ENCODE data around the gene SPECC1L.
"Not testable (repeated sequence)": the region's sequence is repeated elsewhere in the genome, so short reads cannot be mapped to it uniquely, and the experiment has no call there.

SPECC1L gene

GRCh38 chr22:24247564-24248344 lies 22.9 kb upstream of the SPECC1L start:
- in situ Hi-C loops (cut with HindIII; ENCODE audit: low sequenced_read_pairs), result no loop called here
- peak; percentile 95 for DNase-seq (ENCODE audit: low read depth, low spot score)
- H3K4me3 ChIP-seq (ENCODE audit: low read depth, low read length), result no peak overlapping the region
- TF ChIP-seq, protein P1, sequence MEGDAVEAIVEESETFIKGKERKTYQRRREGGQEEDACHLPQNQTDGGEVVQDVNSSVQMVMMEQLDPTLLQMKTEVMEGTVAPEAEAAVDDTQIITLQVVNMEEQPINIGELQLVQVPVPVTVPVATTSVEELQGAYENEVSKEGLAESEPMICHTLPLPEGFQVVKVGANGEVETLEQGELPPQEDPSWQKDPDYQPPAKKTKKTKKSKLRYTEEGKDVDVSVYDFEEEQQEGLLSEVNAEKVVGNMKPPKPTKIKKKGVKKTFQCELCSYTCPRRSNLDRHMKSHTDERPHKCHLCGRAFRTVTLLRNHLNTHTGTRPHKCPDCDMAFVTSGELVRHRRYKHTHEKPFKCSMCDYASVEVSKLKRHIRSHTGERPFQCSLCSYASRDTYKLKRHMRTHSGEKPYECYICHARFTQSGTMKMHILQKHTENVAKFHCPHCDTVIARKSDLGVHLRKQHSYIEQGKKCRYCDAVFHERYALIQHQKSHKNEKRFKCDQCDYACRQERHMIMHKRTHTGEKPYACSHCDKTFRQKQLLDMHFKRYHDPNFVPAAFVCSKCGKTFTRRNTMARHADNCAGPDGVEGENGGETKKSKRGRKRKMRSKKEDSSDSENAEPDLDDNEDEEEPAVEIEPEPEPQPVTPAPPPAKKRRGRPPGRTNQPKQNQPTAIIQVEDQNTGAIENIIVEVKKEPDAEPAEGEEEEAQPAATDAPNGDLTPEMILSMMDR (IDR thresholded peaks at IDR 0.05; ENCODE audit: low read depth, low read length), result peak; percentile 89

DNA sequence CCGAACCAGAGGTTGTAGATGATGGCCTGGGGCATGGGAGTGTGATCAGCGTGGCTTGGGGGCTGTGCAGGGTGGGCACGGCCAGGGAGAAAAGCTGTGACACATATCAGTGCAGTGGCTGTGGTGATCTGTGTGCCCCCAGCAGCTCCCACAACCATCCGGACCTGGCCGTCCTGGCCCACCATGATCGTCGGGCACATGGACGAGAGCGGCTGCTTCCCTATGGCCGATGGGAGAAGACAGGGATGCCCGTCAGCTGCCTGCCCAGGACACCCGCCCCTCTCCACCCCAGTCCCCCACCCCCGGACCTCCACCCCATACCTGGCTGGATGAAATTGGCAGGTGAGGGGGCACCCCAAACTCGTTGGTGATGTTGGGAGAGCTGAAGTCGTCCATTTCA lies 22.0 kb upstream of the SPECC1L start:
- in situ Hi-C loops (cut with HindIII; ENCODE audit: low sequenced_read_pairs); DNase-seq (ENCODE audit: low read depth, low spot score); H3K4me3 ChIP-seq (ENCODE audit: low read depth, low read length): not testable (repeated sequence)

GRCh38 chr22:24249413-24249812 lies 21.2 kb upstream of the SPECC1L start:
- in situ Hi-C loops (cut with HindIII; ENCODE audit: low sequenced_read_pairs), result not testable (repeated sequence)

DNA sequence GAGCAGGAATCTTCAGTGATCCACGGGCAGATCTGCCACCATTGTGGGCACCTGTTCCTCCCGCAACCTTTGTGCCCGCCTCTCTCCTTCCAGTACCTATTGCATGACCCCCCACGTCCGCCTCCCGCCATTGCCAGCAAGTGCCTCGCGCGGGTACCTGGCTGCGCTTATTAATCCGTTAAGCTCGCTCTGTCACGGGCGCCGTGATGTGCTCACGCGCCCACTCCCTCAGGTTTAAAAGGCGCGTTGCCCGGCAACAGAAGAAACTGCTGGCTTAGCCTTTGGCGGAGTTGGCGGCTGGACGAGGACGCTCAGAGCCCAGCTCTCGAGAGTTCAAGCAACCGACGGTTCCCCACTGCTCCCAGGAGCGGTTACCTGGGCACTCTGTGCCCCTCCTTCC lies 19.3 kb upstream of the SPECC1L start:
- H3K4me3 ChIP-seq (ENCODE audit: low read depth, low read length); in situ Hi-C loops (cut with HindIII; ENCODE audit: low sequenced_read_pairs); DNase-seq (ENCODE audit: low read depth, low spot score): not testable (repeated sequence)

More at GRCh38 chr22:24249413-24249812, 21.2 kb upstream of the SPECC1L start:
- DNase-seq (ENCODE audit: low read depth, low spot score); H3K4me3 ChIP-seq (ENCODE audit: low read depth, low read length): not testable (repeated sequence)

DNA sequence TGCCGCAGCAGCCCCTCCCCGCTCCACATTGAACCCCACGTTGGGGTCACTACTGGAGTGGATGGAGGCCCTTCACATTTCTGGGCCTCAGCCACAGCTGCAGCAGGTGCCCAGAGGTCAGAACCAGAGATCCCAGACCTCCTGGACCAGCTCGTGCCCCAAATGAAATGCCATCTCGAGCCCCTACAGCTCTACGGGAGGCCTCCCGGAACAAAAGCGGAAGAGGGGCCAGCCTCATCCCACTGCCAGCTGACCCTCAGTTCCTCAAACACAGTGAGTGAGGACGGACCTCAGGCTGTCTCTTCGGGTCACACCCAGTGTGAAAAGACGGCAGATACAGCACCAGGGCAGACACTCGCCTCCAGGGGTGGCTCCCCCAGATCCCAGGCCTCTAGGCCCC lies 17.5 kb upstream of the SPECC1L start:
- DNase-seq (ENCODE audit: low read depth, low spot score); in situ Hi-C loops (cut with HindIII; ENCODE audit: low sequenced_read_pairs); H3K4me3 ChIP-seq (ENCODE audit: low read depth, low read length): not testable (repeated sequence)

DNA sequence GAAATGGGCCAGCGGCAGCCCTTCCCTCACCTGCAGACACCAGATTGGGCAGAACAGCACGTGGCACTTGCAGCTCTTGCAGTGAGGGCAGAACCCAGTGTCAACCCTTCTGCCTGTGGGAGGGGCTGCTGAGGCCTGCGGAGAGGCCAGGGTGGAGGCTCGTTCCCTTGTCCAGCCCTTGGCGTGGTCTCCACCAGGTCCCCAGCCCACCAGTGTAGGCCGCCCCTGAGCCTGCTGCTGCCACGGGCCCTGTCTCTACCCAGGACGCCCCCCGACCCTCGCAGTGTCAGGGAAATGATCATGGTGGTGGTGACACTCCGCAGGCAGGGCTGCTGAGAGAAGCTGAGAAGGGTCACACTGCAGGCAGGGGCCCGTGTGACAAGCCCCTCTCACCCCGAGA lies 14.5 kb upstream of the SPECC1L start:
- in situ Hi-C loops (cut with HindIII; ENCODE audit: low sequenced_read_pairs), result not testable (repeated sequence)

DNA sequence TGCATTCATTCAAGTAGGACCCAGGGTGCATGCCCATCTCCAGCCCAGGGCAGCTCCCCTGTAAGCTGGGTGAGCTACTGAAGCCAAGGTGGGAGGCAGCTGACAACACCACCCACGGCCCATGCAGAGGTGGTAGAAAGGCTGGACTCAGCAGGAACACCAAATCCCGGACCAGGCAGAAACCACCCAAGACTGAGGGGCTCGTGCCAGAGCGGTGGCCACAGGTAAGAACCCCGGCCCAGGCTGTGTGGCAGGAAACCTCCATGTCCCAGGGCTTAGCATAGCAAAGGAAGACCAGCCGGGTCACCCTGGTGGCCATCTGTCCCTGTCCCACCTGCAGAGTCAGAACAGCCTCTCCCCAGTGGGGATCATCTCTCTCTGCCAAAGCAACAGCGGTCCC lies 13.9 kb upstream of the SPECC1L start:
- in situ Hi-C loops (cut with HindIII; ENCODE audit: low sequenced_read_pairs); DNase-seq (ENCODE audit: low read depth, low spot score); H3K4me3 ChIP-seq (ENCODE audit: low read depth, low read length): not testable (repeated sequence)

More for the DNA sequence above, 14.5 kb upstream of the SPECC1L start:
- DNase-seq (ENCODE audit: low read depth, low spot score); H3K4me3 ChIP-seq (ENCODE audit: low read depth, low read length): not testable (repeated sequence)

GRCh38 chr22:24259459-24259858 lies 11.2 kb upstream of the SPECC1L start:
- H3K4me3 ChIP-seq (ENCODE audit: low read depth, low read length); in situ Hi-C loops (cut with HindIII; ENCODE audit: low sequenced_read_pairs): not testable (repeated sequence)
- TF ChIP-seq, protein P1 (IDR thresholded peaks at IDR 0.05; ENCODE audit: low read depth, low read length), result peak; percentile 28
- peak; percentile 83 for DNase-seq (ENCODE audit: low read depth, low spot score)

GRCh38 chr22:24262185-24262749 lies 8.4 kb upstream of the SPECC1L start:
- in situ Hi-C loops (cut with HindIII; ENCODE audit: low sequenced_read_pairs); H3K4me3 ChIP-seq (ENCODE audit: low read depth, low read length); DNase-seq (ENCODE audit: low read depth, low spot score): not testable (repeated sequence)

DNA sequence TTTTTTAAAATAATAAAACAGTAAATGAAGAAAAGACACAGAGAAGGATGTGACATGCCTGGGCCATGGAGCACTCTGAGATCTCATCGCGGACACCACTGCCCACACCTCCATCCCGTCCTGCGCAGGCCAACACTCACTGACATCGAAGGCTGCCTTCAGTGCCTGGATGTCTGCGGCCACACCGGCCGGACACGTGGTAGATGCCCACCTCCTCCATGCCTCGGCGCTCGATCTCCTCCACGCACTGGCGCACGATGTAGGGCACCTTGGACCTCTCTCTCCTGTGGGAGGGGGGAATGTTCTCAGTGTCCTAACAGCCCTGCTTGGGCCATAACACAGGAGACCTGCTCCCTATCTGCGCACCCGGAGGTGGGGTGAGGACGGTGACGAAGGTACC lies 7.2 kb upstream of the SPECC1L start:
- in situ Hi-C loops (cut with HindIII; ENCODE audit: low sequenced_read_pairs); DNase-seq (ENCODE audit: low read depth, low spot score); H3K4me3 ChIP-seq (ENCODE audit: low read depth, low read length): not testable (repeated sequence)

DNA sequence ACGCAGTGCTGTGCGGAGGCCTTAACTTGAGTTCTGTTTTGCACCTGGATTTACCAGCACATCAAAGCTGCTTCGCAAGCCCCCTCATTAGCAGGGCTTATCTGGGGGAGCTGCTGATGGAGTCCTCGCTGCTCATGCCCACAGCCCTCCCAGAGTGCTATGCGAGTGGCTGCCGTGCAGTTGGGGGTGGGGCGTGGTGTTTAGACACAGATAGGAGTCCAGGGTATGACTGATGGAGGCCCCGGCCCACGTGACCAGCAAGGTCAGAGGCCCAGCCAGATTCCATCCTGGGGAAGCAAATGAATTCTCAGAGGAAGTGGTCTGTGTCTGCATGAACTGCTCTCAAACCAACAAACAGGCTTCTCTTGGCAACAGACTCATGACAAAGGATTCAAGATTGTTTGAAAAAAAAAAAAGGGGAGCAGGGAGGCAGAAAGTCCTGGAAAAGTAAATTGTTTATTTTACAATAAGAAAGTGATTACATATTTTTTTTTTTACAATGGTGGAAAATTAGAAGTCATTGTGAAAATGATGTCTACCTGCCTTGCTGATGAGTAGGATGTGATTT lies 6.2 kb upstream of the SPECC1L start:
- H3K4me3 ChIP-seq (ENCODE audit: low read depth, low read length); in situ Hi-C loops (cut with HindIII; ENCODE audit: low sequenced_read_pairs): not testable (repeated sequence)
- peak; percentile 40 for DNase-seq (ENCODE audit: low read depth, low spot score)

Data from astrocyte of the spinal cord (primary cell).